Measurements from ENCODE around the gene EBF4. TPM values are rescaled to one million over a fixed set of nuclear protein-coding genes. Genes with fewer than 3 reads are reported as not detected.

Gene EBF4
- total RNA-seq, 1 donor from 2014 or later = 1.3 TPM

DNA sequence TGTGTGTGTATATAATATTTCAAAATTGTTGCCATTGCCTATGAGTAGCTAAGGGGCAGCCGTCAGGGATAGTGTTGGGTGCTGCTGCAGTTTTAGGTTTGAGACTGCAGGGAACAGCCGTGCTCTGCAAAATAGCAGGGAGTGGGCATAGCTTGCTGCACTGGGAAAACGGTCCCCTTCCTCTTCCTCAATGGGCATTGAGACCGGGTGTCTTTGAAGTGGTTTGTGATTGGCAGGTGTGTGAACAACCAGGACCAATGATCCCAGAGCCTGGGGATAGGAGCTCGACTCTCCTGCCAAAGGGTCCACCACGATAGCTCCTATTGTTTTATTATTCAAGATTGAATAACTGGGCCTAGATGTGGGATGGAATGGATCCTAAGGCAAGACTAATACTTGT, 5.1 kb upstream of the EBF4 start:
- no peak for DNase-seq (ENCODE audit: low read depth)
- Histone ChIP-seq H3K4me3 (ENCODE audit: low read depth, low read length) (no peak overlapping the region), H3K36me3 (ENCODE audit: control insufficient read depth, insufficient read depth, low read length) (no peaks in the 10 kb centered on the region), H3K27me3 (ENCODE audit: control insufficient read depth, insufficient read depth, low read length) (peaks cover 9% of the 10 kb centered on the region)
- TF ChIP-seq, protein P1, sequence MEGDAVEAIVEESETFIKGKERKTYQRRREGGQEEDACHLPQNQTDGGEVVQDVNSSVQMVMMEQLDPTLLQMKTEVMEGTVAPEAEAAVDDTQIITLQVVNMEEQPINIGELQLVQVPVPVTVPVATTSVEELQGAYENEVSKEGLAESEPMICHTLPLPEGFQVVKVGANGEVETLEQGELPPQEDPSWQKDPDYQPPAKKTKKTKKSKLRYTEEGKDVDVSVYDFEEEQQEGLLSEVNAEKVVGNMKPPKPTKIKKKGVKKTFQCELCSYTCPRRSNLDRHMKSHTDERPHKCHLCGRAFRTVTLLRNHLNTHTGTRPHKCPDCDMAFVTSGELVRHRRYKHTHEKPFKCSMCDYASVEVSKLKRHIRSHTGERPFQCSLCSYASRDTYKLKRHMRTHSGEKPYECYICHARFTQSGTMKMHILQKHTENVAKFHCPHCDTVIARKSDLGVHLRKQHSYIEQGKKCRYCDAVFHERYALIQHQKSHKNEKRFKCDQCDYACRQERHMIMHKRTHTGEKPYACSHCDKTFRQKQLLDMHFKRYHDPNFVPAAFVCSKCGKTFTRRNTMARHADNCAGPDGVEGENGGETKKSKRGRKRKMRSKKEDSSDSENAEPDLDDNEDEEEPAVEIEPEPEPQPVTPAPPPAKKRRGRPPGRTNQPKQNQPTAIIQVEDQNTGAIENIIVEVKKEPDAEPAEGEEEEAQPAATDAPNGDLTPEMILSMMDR (IDR thresholded peaks at IDR 0.05; ENCODE audit: insufficient read depth, low read length, severe bottlenecking) = no peak
- no peak for FAIRE-seq

DNA sequence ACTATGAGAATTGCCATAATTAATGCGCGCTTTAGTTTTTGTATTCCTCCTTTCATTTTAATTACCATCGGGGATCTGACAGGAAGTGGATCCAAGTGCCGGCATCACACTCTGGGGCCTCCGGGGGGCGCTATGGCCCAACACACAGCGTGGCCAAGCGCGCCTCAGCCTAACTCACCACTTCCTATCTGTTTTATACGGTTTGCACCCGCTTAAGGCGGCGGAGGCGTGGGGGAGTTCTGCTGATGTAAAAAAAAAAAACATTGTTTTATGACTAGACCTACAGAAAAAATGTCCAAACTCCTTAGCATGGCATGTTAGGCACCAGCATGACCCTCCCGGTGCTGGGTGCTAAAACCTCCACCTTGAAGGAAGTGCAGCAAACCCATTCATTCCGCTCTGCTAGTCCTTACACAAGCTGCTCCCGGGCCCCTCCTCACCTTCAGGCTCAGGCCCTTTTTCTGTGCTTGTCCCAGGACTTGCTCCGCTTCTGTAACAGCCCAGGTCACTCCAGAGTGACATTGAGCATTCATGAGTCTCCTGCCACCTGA, 4.5 kb upstream of the EBF4 start:
- DNase-seq (ENCODE audit: low read depth) (no peak), FAIRE-seq (no peak)
- TF ChIP-seq, protein P1 (IDR thresholded peaks at IDR 0.05; ENCODE audit: insufficient read depth, low read length, severe bottlenecking) = peak; percentile 44

DNA sequence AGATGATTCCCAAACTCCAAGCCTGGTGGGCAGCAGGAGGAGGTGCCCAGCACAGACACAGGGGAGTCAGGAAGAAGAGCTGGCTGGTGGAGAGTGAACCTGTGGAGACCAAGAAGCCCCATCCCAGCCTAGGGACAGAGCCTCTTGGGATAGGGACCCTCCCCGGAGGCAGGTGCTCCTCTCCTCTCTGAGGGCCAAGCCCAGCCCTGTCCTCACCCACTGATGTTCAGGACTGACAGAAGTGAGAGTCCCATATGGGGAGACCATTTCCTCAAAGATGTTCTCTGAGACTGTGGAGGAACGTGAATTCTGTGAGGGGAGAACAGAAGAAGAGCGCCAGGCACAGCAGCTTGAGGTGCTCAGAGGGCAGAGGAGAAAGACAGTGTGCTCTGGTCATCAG, 2.4 kb upstream of the EBF4 start:
- Histone ChIP-seq H3K4me3 (ENCODE audit: low read depth, low read length) (no peak overlapping the region), H3K27me3 (ENCODE audit: control insufficient read depth, insufficient read depth, low read length) (peaks cover 26% of the 10 kb centered on the region), H3K36me3 (ENCODE audit: control insufficient read depth, insufficient read depth, low read length) (no peaks in the 10 kb centered on the region)
- TF ChIP-seq, protein P1 (IDR thresholded peaks at IDR 0.05; ENCODE audit: insufficient read depth, low read length, severe bottlenecking) = no peak
- FAIRE-seq = no peak
- no peak for DNase-seq (ENCODE audit: low read depth)

More for the DNA sequence above, 4.5 kb upstream of the EBF4 start:
- no peak overlapping the region for H3K4me3 ChIP-seq (ENCODE audit: low read depth, low read length)
- H3K27me3 ChIP-seq (ENCODE audit: control insufficient read depth, insufficient read depth, low read length) = peaks cover 9% of the 10 kb centered on the region
- no peaks in the 10 kb centered on the region for H3K36me3 ChIP-seq (ENCODE audit: control insufficient read depth, insufficient read depth, low read length)

DNA sequence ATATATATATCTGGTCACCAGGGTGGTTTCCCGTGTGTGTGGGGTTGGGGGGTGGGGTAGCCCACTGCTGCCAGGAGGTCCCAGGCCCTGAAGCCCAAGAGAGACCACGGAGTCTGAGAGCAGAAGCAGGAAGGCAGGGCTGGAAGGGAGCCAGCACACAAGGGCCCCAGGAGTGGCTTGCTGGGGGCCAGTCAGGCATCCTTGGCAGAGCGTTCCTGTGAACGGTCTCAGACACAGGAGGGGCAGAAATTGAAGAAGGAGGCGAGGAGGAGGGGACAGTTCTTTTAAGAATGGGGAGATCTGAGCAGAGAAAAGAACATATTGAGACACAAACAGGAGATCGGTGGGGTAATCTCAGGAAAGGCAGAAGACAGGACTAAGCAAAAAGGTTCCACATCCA, 1.9 kb upstream of the EBF4 start:
- no peaks in the 10 kb centered on the region for H3K36me3 ChIP-seq (ENCODE audit: control insufficient read depth, insufficient read depth, low read length)
- H3K27me3 ChIP-seq (ENCODE audit: control insufficient read depth, insufficient read depth, low read length) = peaks cover 30% of the 10 kb centered on the region
- TF ChIP-seq, protein P1 (IDR thresholded peaks at IDR 0.05; ENCODE audit: insufficient read depth, low read length, severe bottlenecking) = no peak
- no peak for DNase-seq (ENCODE audit: low read depth)
- H3K4me3 ChIP-seq (ENCODE audit: low read depth, low read length) = no peak overlapping the region
- FAIRE-seq = no peak

DNA sequence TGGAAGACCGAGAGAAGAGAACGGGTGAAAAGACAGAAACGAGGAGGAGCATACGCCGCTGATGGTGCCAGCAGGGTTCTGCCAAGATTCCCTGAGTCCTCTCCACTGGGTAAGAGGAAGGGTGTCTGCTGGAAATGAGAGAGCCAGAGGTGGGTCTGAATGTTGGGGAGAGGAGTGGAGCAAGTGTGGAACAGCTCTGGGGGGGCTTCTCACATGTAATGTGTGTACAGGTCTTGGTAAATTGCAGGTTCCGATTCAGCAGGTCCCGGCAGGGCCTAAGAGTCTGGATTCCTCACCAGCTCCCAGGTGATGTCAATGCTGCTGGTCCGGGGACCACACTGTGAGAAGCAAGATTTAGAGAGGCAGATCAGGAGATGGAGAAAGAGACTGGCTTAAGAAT, 1.5 kb upstream of the EBF4 start:
- TF ChIP-seq, protein P1 (IDR thresholded peaks at IDR 0.05; ENCODE audit: insufficient read depth, low read length, severe bottlenecking) = no peak
- DNase-seq (ENCODE audit: low read depth) (no peak), FAIRE-seq (no peak)
- H3K4me3 ChIP-seq (ENCODE audit: low read depth, low read length) = no peak overlapping the region
- H3K27me3 ChIP-seq (ENCODE audit: control insufficient read depth, insufficient read depth, low read length) = peaks cover 32% of the 10 kb centered on the region
- no peaks in the 10 kb centered on the region for H3K36me3 ChIP-seq (ENCODE audit: control insufficient read depth, insufficient read depth, low read length)

DNA sequence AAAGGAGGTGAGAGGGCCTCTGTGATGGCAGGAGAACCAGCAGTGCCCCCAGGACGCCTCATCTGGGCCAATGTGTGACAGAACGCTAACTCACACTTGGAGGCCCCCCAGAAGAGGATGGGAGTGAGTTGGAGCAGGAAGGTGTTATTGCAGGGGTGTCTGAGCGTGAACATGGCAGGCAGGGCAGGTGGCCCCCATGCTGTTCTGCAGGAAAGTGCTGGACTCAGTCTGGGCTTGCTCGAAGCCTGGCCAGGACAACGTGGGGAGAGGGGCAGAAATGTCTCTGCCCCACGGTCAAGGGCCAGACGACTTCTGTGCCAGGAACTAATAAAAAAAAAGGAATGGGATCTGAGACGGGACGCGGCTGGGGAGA, 931 bp upstream of the EBF4 start:
- FAIRE-seq = no peak
- no peaks in the 10 kb centered on the region for H3K36me3 ChIP-seq (ENCODE audit: control insufficient read depth, insufficient read depth, low read length)
- DNase-seq (ENCODE audit: low read depth) = no peak
- H3K4me3 ChIP-seq (ENCODE audit: low read depth, low read length) = no peak overlapping the region
- TF ChIP-seq, protein P1 (IDR thresholded peaks at IDR 0.05; ENCODE audit: insufficient read depth, low read length, severe bottlenecking) = no peak
- peaks cover 32% of the 10 kb centered on the region for H3K27me3 ChIP-seq (ENCODE audit: control insufficient read depth, insufficient read depth, low read length)
